Stimulated activated CD8-positive, alpha-beta memory T cell treated with anti-CD3 and anti-CD28 coated beads, Interleukin-7, amount 100 ng/mL, for 1 hour (primary cell): ENCODE data around the gene B3GNT7.
A peak's percentile ranks its signal among the peaks of the same experiment; 100 is the strongest.
"Not testable (repeated sequence)": the region's sequence is repeated elsewhere in the genome, so short reads cannot be mapped to it uniquely, and the experiment has no call there.

Experiments
- DNase-seq, 2 donors: peaks; one replicate each; pipeline ENCODE4 v3.0.0-alpha.2; 2020; ENCODE audit warnings: low read depth in 2 of 2

The B3GNT7 gene

DNA sequence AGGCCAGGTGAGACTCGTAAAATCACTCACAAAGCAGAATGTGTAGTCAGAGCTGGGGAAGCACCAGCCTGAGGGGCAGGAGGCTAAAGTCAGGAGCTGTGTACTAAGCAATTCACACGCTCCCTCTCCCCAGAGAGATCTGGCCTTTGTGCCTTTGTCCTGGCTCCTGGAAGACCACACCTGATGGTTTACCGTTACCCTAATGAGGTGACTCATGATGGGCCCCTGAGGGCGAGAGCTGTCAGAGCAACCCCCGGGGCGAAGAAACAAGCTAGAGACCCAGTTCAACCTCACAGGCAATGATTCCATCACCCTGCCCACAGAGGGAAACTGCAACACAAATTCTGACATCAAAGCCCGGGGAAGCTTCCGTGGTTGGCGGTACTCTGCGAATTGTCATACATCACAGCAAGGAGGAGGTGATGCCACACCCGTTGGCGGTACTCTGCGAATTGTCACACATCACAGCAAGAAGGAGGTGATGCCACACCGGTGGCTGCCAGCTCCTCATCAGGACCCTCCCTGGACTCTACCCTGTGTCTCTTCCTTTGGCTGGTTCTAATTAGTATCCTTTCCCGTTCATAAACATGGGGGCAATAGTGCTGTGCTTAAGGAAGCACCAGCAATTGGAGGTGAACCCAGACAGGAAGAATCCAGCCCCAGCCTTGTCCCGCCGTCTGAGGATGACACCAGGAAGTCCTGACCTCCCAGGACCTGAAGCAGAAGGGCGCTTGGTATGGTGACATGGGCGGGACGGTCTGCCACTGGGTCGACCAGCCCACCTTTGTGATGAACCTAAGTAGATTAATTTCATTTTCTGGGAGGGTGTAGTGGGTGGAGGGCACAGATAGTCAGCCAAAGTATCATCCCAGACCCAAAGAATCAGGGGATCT lies 30.5 kb downstream of the B3GNT7 start:
- DNase-seq: peak; percentile 23 to 54

GRCh38 chr2:231427116-231427515 lies 31.6 kb downstream of the B3GNT7 start:
- no peak for DNase-seq

GRCh38 chr2:231429152-231429551 lies 33.6 kb downstream of the B3GNT7 start:
- DNase-seq: no peak

- DNase-seq: no peak
These were observed 34.4 kb downstream of the B3GNT7 start for GRCh38 chr2:231429901-231430300.

GRCh38 chr2:231430437-231430836 lies 34.9 kb downstream of the B3GNT7 start:
- DNase-seq: not testable (repeated sequence)

- no peak for DNase-seq
These were observed 36.1 kb downstream of the B3GNT7 start for GRCh38 chr2:231431606-231432005.

- no peak for DNase-seq
These were observed 38.5 kb downstream of the B3GNT7 start for GRCh38 chr2:231433990-231434389.

DNA sequence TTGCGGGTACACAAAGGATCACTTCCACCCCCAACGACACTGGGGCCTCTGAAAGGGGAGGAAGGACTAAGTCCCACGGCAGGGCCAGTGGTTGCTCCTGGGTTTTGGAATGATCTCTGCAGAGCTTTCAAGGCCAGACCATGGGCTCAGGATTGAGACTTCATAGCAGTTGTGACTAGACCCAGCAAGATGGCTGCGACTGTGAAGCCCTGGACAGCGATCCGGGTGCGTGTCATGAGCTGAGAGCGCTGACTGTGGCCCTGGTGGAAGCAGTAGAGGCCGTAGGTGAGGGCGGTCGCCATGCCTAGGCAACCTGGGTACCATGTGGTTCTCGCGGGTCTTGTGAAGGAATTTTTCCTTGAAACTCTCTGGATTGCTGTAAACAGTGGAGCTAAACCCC lies 41.4 kb downstream of the B3GNT7 start:
- no peak for DNase-seq

DNA sequence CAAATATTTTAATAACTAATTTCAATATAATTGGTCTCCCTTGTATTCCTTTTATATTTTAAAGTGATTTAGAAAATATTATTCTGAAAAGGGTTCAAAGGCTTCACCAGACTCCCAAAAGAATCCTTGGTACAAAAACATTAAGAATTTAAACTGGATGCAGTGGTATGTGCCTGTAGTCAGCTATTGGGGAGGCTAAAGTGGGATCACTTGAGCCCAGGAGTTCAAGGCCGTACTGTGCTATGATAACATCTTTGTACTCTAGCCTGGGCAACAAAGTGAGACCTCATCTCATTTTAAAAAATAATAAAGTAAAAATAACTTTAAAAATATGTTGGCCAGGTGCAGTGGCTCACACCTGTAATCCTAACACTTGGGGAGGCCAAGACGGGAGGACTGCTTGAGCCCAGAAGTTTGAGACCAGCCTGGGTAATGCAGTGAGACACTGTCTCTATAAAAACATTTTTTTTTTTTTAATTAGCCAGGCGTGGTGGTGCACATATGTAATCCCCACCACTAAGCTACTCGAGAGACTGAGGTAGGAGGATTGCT lies 54.1 kb downstream of the B3GNT7 start:
- no peak for DNase-seq

DNA sequence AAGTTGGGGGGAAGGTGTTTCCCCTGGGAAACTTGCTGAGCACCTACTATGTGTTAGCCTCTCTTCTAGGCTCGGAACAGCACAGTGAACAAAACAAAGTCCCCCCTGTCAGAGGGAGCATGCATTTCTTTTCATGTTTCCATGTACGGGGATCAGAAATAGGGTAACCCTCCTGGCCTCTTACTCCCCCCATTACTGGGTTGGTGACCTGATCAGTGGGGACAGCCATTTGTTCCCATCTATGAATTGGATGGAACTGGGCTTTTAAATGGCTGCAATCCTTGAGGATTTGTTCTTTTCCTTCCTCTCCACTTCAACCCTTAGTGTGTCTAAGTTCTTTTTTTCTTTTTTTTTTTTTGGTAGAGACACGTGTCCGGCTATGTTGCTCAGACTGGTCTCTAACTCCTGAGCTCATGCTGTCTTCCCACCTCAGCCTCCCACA lies 55.1 kb downstream of the B3GNT7 start:
- DNase-seq: no peak
